ENCODE measurements around the gene KRTAP2-1.

DNA sequence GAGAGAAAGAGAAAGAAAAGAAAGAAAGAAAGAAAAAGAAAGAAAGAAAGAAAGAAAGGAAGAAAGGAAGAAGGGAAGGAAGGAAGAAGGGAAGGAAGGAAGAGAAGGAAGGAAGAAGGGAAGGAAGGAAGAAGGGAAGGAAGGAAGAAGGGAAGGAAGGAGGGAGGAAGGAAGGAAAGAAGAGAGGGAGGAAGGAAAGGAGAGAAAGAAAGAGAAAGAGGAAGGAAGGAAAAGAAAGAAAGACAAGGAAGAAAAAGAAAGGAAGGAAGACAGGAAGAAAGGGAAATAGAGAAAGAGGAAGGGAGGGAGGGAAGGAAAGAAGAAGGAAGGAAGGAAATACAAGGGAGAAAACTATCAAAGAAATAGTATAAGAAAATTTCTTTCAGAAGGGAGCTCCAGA is 29.7 kb upstream of the KRTAP2-1 start:
- TF ChIP-seq, protein P1, sequence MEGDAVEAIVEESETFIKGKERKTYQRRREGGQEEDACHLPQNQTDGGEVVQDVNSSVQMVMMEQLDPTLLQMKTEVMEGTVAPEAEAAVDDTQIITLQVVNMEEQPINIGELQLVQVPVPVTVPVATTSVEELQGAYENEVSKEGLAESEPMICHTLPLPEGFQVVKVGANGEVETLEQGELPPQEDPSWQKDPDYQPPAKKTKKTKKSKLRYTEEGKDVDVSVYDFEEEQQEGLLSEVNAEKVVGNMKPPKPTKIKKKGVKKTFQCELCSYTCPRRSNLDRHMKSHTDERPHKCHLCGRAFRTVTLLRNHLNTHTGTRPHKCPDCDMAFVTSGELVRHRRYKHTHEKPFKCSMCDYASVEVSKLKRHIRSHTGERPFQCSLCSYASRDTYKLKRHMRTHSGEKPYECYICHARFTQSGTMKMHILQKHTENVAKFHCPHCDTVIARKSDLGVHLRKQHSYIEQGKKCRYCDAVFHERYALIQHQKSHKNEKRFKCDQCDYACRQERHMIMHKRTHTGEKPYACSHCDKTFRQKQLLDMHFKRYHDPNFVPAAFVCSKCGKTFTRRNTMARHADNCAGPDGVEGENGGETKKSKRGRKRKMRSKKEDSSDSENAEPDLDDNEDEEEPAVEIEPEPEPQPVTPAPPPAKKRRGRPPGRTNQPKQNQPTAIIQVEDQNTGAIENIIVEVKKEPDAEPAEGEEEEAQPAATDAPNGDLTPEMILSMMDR (IDR thresholded peaks at IDR 0.05): no peak
- TF ChIP-seq POLR2AphosphoS5 (IDR thresholded peaks at IDR 0.05): no peak
- TF ChIP-seq POLR2A (IDR thresholded peaks at IDR 0.05): no peak
